NCI-H446 (cell line): ENCODE measurements around the gene UCKL1.

Experiments used
- DNase-seq, 2 experiments: peaks; one replicate each; lab custom pipeline; 2025; lab: John Stamatoyannopoulos, UW

The UCKL1 gene

DNA sequence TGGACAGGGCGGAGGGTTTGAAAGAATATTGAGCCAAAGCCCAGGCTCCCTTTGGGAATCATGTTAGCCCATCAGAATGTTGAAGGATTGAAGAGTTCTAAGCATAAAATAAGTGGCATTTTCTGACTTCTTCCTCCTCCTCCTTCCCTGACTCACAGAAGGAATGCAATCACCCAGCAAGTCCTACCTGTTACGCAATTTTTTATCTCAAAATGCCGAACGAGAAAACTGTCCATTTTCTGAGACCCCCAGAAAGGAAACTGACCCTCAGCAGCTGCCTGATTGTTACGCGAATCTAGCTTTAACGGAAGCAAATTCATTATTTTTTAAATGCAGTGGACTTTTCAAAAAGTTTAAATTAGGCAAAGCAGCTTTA, 66.0 kb downstream of the UCKL1 start:
- DNase-seq: no peak
